Lower leg skin (tissue), 3 donors: ENCODE measurements around the gene SSR2.
"Not testable (repeated sequence)": the region's sequence is repeated elsewhere in the genome, so short reads cannot be mapped to it uniquely, and the experiment has no call there.

Experiments used
- CTCF ChIP-seq, 3 donors: fragments of 450-650 bp; IDR thresholded peaks; one replicate each; pipeline ENCODE4 v1.5.1; 2016; ENCODE audit warnings: antibody characterized with exemption in 3 of 3, mild to moderate bottlenecking in 3 of 3, moderate library complexity in 2 of 3
- POLR2A ChIP-seq, 2 donors: fragments of 450-650 bp; IDR thresholded peaks; one replicate each; pipeline ENCODE4 v1.6.1; 2016 to 2017; ENCODE audit warnings: antibody characterized with exemption in 2 of 2, mild to moderate bottlenecking in 1 of 2, moderate library complexity in 1 of 2

- TF ChIP-seq CTCF, POLR2A (IDR thresholded peaks at IDR 0.05): not testable (repeated sequence)
Observed at GRCh38 chr1:156034991-156035390, 14.2 kb upstream of the SSR2 start.
